Measurements from ENCODE around the gene RAI2.

GRCh38 chrX:17846045-17846444 is 15.1 kb downstream of the RAI2 start:
- no peak for TF ChIP-seq CTCF (conservative IDR thresholded peaks at IDR 0.05 in 1 of 2, IDR thresholded peaks at IDR 0.05 in 1 of 2; ENCODE audit: low read depth in 1 of 2, low read length in 2 of 2)
- TF ChIP-seq EZH2 (IDR thresholded peaks at IDR 0.05; ENCODE audit: low read length, missing control alignments), result no peak

Data from fibroblast of lung (primary cell).